Upper lobe of right lung (tissue), 1 donor: Measurements from ENCODE around the gene MRPL52. TPM values are rescaled to one million over a fixed set of nuclear protein-coding genes. Genes with fewer than 3 reads are reported as not detected.
"Not testable (repeated sequence)": the region's sequence is repeated elsewhere in the genome, so short reads cannot be mapped to it uniquely, and the experiment has no call there.

Experiments used
- ATAC-seq: fragments of 200-7000 bp; cut with Tn5 transposase; one replicate; pipeline ENCODE4 v1.9.1; 2020; ENCODE audit warnings: mild to moderate bottlenecking, moderate library complexity
- DNase-seq: peaks from one replicate; pipeline ENCODE4 v3.0.0-alpha.2; 2020
- H3K27ac ChIP-seq: fragments of 200-600 bp; one replicate; pipeline ENCODE4 v1.8.0; 2022
- H3K27me3 ChIP-seq: fragments of 200-600 bp; one replicate; pipeline ENCODE4 v1.8.0; 2022; ENCODE audit warnings: mild to moderate bottlenecking
- H3K36me3 ChIP-seq: fragments of 200-600 bp; one replicate; pipeline ENCODE4 v1.8.0; 2022
- H3K4me1 ChIP-seq: fragments of 200-600 bp; one replicate; pipeline ENCODE4 v1.8.0; 2022
- H3K4me3 ChIP-seq: fragments of 200-600 bp; one replicate; pipeline ENCODE4 v1.8.0; 2022; ENCODE audit warnings: mild to moderate bottlenecking
- H3K9me3 ChIP-seq: fragments of 200-600 bp; one replicate; pipeline ENCODE4 v1.8.0; 2022
- intact Hi-C: fragments of 100-400 bp; cut with DNase I; formaldehyde crosslinking; loops from one replicate; pipeline ENCODE4 v1.11.0; 2022
- total RNA-seq: library from RNA; stranded (reverse); fragmentation: NEBNext Ultra II Directional; extraction: Animal tissue kit (Norgen Biotek cat#: 25700); gene quantifications from one replicate; pipeline ENCODE4 v1.2.1, GENCODE V29; 2021
- TF ChIP-seq, protein P1 (sequence below): fragments of 200-600 bp; IDR thresholded peaks from one replicate; pipeline ENCODE4 v1.8.0; 2022; ENCODE audit warnings: antibody characterized with exemption
- donor health status: DM: no; HTN: yes; CAD: no; lungs with severe emphysema.

Gene MRPL52
- total RNA-seq, 1 donor from 2014 or later, result 58.4 TPM

DNA sequence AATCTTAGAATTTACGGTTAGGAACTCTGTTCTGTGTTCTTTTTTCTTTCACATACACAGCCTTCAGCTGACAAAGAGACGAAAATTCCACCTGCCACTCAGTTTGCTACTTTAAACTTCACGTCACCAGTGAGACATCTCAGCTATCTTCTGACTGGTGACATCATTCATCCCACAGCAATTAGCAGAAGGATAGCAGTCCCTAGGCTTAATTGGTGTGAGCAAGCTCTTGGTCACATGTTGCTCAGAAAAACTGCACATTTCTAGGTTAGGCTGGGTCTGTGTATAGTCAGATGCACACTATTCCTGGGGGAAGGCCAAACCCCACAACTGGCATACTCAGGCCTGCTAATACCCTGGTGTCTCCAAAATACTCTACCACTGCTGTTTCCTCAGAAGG, 38.4 kb upstream of the MRPL52 start:
- Histone ChIP-seq H3K27me3 (no peaks in the 10 kb centered on the region), H3K27ac (no peak overlapping the region), H3K36me3 (no peaks in the 10 kb centered on the region), H3K9me3 (no peaks in the 10 kb centered on the region), H3K4me1 (no peaks in the 10 kb centered on the region), H3K4me3 (no peak overlapping the region)
- TF ChIP-seq, protein P1, sequence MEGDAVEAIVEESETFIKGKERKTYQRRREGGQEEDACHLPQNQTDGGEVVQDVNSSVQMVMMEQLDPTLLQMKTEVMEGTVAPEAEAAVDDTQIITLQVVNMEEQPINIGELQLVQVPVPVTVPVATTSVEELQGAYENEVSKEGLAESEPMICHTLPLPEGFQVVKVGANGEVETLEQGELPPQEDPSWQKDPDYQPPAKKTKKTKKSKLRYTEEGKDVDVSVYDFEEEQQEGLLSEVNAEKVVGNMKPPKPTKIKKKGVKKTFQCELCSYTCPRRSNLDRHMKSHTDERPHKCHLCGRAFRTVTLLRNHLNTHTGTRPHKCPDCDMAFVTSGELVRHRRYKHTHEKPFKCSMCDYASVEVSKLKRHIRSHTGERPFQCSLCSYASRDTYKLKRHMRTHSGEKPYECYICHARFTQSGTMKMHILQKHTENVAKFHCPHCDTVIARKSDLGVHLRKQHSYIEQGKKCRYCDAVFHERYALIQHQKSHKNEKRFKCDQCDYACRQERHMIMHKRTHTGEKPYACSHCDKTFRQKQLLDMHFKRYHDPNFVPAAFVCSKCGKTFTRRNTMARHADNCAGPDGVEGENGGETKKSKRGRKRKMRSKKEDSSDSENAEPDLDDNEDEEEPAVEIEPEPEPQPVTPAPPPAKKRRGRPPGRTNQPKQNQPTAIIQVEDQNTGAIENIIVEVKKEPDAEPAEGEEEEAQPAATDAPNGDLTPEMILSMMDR, result no peak
- ATAC-seq (peak; percentile 66), DNase-seq (no peak)
- intact Hi-C loops, result no loop called here

DNA sequence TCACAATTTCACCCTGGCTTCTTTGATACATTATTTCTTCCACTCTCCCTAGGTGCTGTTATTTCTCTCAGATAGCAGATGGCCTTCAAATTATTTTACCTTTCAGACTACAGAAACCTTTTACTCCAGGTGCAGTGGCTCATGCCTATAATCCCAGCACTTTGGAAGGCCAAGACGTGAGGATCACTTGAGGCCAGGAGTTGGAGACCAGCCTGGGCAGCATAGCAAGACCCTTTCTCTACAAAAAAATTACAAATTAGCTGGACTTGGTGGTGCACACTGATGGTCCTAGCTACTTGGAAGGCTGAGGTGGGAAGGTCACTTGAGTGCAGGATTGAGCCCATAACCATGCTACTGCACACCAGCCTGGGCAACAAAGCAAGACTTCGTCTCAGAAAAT, 37.5 kb upstream of the MRPL52 start:
- H3K36me3 ChIP-seq, result no peaks in the 10 kb centered on the region
- H3K9me3 ChIP-seq, result no peaks in the 10 kb centered on the region
- H3K4me3 ChIP-seq, result no peak overlapping the region
- no peaks in the 10 kb centered on the region for H3K27me3 ChIP-seq
- DNase-seq (no peak), ATAC-seq (no peak)
- no peaks in the 10 kb centered on the region for H3K4me1 ChIP-seq
- intact Hi-C loops, result no loop called here
- TF ChIP-seq, protein P1, result no peak
- H3K27ac ChIP-seq, result no peak overlapping the region

DNA sequence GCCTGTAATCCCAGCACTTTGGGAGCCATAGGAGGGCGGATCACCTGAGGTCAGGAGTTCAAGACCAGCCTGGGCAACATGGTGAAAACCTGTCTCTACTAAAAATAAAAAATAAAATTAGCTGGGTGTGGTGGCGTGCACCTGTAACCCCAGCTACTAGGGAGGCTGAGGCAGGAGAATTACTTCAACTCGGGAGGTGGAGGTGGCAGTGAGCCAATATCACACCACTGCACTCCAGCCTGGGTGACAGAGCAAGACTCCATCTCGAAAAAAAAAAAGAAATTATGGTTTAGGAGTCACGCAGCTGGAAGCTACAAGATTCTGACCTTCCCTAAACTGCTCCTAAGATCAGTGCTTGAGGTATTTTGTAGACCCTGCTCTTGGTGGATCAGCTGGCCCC, 36.1 kb upstream of the MRPL52 start:
- H3K4me3 ChIP-seq, ATAC-seq, H3K27me3 ChIP-seq, DNase-seq, H3K9me3 ChIP-seq, H3K4me1 ChIP-seq, H3K36me3 ChIP-seq, H3K27ac ChIP-seq, intact Hi-C loops: not testable (repeated sequence)

DNA sequence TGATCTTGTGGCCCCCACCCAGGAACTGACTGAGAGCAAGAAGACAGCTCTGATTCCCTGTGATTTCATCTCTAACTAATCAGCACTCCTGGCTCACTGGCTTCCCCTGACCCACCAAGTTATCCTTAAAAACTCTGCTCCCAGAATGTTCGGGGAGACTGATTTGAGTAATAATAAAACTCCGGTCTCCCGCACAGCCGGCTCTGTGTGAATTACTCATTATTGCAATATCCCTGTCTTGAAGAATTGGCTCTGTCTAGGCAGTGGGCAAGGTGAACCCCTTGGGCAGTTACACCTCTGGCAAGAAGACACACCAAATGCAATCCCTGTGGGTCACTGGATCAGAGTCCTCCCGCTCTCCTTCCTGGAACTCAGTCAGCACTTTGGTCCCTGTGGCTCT, 35.7 kb upstream of the MRPL52 start:
- no peaks in the 10 kb centered on the region for H3K27me3 ChIP-seq
- no peak overlapping the region for H3K4me3 ChIP-seq
- H3K27ac ChIP-seq, result no peak overlapping the region
- DNase-seq, result no peak
- no peaks in the 10 kb centered on the region for H3K9me3 ChIP-seq
- H3K36me3 ChIP-seq, result no peaks in the 10 kb centered on the region
- intact Hi-C loops, result no loop called here
- TF ChIP-seq, protein P1, result no peak
- no peaks in the 10 kb centered on the region for H3K4me1 ChIP-seq
- ATAC-seq, result no peak

DNA sequence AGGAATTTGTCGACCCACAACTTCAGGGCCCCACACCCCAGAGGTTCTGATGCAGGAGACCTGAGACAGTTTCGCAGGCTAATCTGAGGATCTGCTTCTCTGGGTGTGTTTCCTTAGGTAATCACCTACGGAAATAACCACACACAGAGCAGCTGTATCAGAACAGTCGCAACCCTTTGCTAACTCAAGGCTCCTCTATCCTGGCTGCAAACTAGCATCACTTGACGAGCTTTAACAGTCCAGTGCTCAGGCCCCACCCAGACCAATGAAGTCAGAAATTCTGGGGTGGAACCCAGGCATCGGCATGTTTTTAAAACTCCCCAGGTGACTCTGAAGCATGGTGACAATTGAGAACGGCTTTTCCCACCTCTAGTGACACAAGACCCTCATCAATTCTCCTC, 35.1 kb upstream of the MRPL52 start:
- DNase-seq, result no peak
- intact Hi-C loops, result no loop called here
- TF ChIP-seq, protein P1, result no peak
- ATAC-seq, result no peak
- H3K27me3 ChIP-seq, result no peaks in the 10 kb centered on the region
- H3K27ac ChIP-seq, result no peak overlapping the region
- no peaks in the 10 kb centered on the region for H3K9me3 ChIP-seq
- H3K4me3 ChIP-seq, result no peak overlapping the region
- H3K4me1 ChIP-seq, result no peaks in the 10 kb centered on the region
- H3K36me3 ChIP-seq, result no peaks in the 10 kb centered on the region

DNA sequence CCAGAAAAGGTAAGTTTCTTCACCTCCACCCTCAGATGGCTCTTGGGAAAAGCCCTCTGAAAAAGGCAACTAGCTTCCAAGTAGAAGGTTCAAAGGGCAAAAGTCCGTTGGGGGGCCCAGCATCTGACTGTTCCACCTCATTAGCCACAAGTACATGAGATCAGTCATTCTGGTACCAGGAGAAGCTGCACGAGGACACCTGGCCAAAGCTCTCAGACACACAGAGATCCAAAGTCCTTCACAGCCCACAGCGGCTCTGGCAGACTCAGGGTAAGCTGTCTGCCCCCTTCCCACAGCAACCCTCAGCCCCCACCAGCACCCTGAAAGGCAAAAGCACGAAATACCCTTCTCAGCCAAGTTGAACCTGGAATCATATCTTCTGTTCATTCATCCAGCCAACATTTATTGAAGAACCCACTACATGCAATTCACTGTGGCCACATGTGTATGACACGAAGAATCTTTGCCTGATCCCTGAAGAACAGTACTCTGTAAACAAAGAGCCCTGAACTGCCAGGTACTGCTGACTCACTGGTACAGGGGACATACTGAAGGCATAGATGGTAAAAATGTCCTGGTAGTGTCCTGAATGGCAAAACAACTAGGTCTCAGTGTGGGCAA, 33.5 kb upstream of the MRPL52 start:
- H3K4me1 ChIP-seq, result no peaks in the 10 kb centered on the region
- TF ChIP-seq, protein P1, result no peak
- ATAC-seq, result no peak
- no peak for DNase-seq
- intact Hi-C loops, result no loop called here
- no peaks in the 10 kb centered on the region for H3K36me3 ChIP-seq
- no peaks in the 10 kb centered on the region for H3K9me3 ChIP-seq
- H3K27ac ChIP-seq, result no peak overlapping the region
- no peaks in the 10 kb centered on the region for H3K27me3 ChIP-seq
- H3K4me3 ChIP-seq, result no peak overlapping the region
